Neuron (in vitro differentiated cells): ENCODE data around the gene TRAK2.

Experiments used
- H2AFZ ChIP-seq: one replicate; pipeline ENCODE4 v1.6.1; 2013; ENCODE audit warnings: low read depth, mild to moderate bottlenecking, inconsistent platforms, low read length, moderate library complexity
- H3K27me3 ChIP-seq: one replicate; pipeline ENCODE4 v1.6.1; 2013; ENCODE audit warnings: low read length; ENCODE audit not compliant: insufficient read depth
- H3K36me3 ChIP-seq: one replicate; pipeline ENCODE4 v1.6.1; 2013; ENCODE audit warnings: low read length; ENCODE audit not compliant: insufficient read depth
- H3K4me1 ChIP-seq: one replicate; pipeline ENCODE4 v1.6.1; 2013; ENCODE audit warnings: low read length; ENCODE audit not compliant: insufficient read depth
- H3K4me3 ChIP-seq: 2 replicates; pipeline ENCODE4 v1.5.1; 2013; ENCODE audit warnings: mild to moderate bottlenecking, low read length, moderate library complexity
- H3K9me3 ChIP-seq: one replicate; pipeline ENCODE4 v1.6.1; 2013; ENCODE audit warnings: low read length

TRAK2 gene

GRCh38 chr2:201327678-201328077 lies 123.6 kb downstream of the TRAK2 start:
- no peaks in the 10 kb centered on the region for H3K27me3 ChIP-seq
- no peaks in the 10 kb centered on the region for H3K36me3 ChIP-seq
- H3K4me1 ChIP-seq, result no peaks in the 10 kb centered on the region
- H2AFZ ChIP-seq, result no peak overlapping the region
- H3K4me3 ChIP-seq, result no peak overlapping the region
- no peaks in the 10 kb centered on the region for H3K9me3 ChIP-seq
